MM.1S (cell line): Measurements from ENCODE around the gene OSBPL8.

ENCODE experiments used
- DNase-seq: peaks from one replicate; pipeline ENCODE4 v3.0.0-alpha.2; 2015
- H2AFZ ChIP-seq: fragments of 300-600 bp; sonication (generic); 2 replicates; pipeline ENCODE4 v1.6.0; 2016; ENCODE audit warnings: antibody characterized with exemption, low read length
- H3F3A ChIP-seq: fragments of 300-600 bp; sonication (generic); 2 replicates; pipeline ENCODE4 v1.6.1; 2016; ENCODE audit warnings: mild to moderate bottlenecking, antibody characterized with exemption, low read length, moderate library complexity, mixed read lengths; ENCODE audit not compliant: insufficient read depth
- H3K27ac ChIP-seq: fragments of 300-600 bp; sonication (generic); 2 replicates; pipeline ENCODE4 v1.5.1; 2016; ENCODE audit warnings: mild to moderate bottlenecking, low read length
- H3K27me3 ChIP-seq: fragments of 300-600 bp; sonication (generic); replicated peaks from 2 replicates; pipeline ENCODE4 v1.6.0; 2016; ENCODE audit warnings: low read length; ENCODE audit not compliant: insufficient read depth
- H3K36me3 ChIP-seq: fragments of 300-600 bp; sonication (generic); replicated peaks from 2 replicates; pipeline ENCODE4 v1.6.1; 2016; ENCODE audit warnings: mild to moderate bottlenecking, low read length, mixed read lengths; ENCODE audit not compliant: insufficient read depth
- H3K4me1 ChIP-seq: fragments of 300-600 bp; sonication (generic); 2 replicates; pipeline ENCODE4 v1.6.1; 2016; ENCODE audit warnings: low read length, mixed read lengths
- H3K4me2 ChIP-seq: fragments of 300-600 bp; sonication (generic); 2 replicates; pipeline ENCODE4 v1.6.0; 2016; ENCODE audit warnings: low read depth, low read length
- H3K4me3 ChIP-seq: fragments of 300-600 bp; sonication (generic); 2 replicates; pipeline ENCODE4 v1.5.1; 2016; ENCODE audit warnings: low read length, mixed read lengths
- H3K79me2 ChIP-seq: fragments of 300-600 bp; sonication (generic); 2 replicates; pipeline ENCODE4 v1.6.1; 2016; ENCODE audit warnings: mixed run types, low read length, mixed read lengths
- H3K9ac ChIP-seq: fragments of 300-600 bp; sonication (generic); 2 replicates; pipeline ENCODE4 v1.6.1; 2016; ENCODE audit warnings: low read length, mixed read lengths
- H3K9me2 ChIP-seq: fragments of 300-600 bp; sonication (generic); replicated peaks from 2 replicates; pipeline ENCODE4 v1.6.1; 2016; ENCODE audit warnings: mild to moderate bottlenecking, low read length, mixed read lengths; ENCODE audit not compliant: insufficient read depth
- H3K9me3 ChIP-seq: fragments of 300-600 bp; sonication (generic); replicated peaks from 2 replicates; pipeline ENCODE4 v1.6.1; 2016; ENCODE audit warnings: mild to moderate bottlenecking, low read length, mixed read lengths; ENCODE audit not compliant: insufficient read depth
- H4K20me1 ChIP-seq: fragments of 300-600 bp; sonication (generic); 2 replicates; pipeline ENCODE4 v1.6.1; 2016; ENCODE audit warnings: mild to moderate bottlenecking, low read length, moderate library complexity, mixed read lengths; ENCODE audit not compliant: insufficient read depth
- CTCF ChIP-seq: fragments of 300-600 bp; sonication (generic); IDR thresholded peaks from 2 replicates; pipeline ENCODE4 v1.5.1; 2016; ENCODE audit warnings: antibody characterized with exemption, low read length, mixed read lengths
- EZH2 ChIP-seq: fragments of 300-600 bp; sonication (generic); optimal IDR thresholded peaks from 2 replicates; pipeline ENCODE3; 2017; ENCODE audit warnings: low read depth, mild to moderate bottlenecking, antibody characterized with exemption, low read length, mixed read lengths
- EZH2phosphoT487 ChIP-seq: fragments of 300-600 bp; sonication (generic); IDR thresholded peaks from 2 replicates; pipeline ENCODE4 v1.6.1; 2018; ENCODE audit warnings: antibody characterized with exemption, low read length

The OSBPL8 gene

GRCh38 chr12:76552343-76552938 is 7.1 kb downstream of the OSBPL8 start:
- Histone ChIP-seq H3K79me2 (peaks cover 98% of the 10 kb centered on the region), H3K4me3 (no peak overlapping the region), H3K4me2 (no peak overlapping the region)

GRCh38 chr12:76551482-76551888 is 8.1 kb downstream of the OSBPL8 start:
- no peaks in the 10 kb centered on the region for H3K9me2 ChIP-seq
- no peaks in the 10 kb centered on the region for H3K36me3 ChIP-seq
- no peaks in the 10 kb centered on the region for H3K27me3 ChIP-seq
- H3K9ac ChIP-seq = no peak overlapping the region
- no peak overlapping the region for H3K4me2 ChIP-seq
- no peak overlapping the region for H2AFZ ChIP-seq
- no peaks in the 10 kb centered on the region for H3K9me3 ChIP-seq
- H3K4me1 ChIP-seq = no peaks in the 10 kb centered on the region
- no peak for DNase-seq
- no peak overlapping the region for H3K4me3 ChIP-seq
- no peaks in the 10 kb centered on the region; the same call in 1 of the 2 replicates for H4K20me1 ChIP-seq
- no peaks in the 10 kb centered on the region for H3F3A ChIP-seq
- peaks cover 98% of the 10 kb centered on the region for H3K79me2 ChIP-seq
- no peak overlapping the region for H3K27ac ChIP-seq
- TF ChIP-seq EZH2phosphoT487 = no peak

More at GRCh38 chr12:76552343-76552938, 7.1 kb downstream of the OSBPL8 start:
- no peaks in the 10 kb centered on the region for H3K9me2 ChIP-seq
- H3K27ac ChIP-seq = no peak overlapping the region
- no peaks in the 10 kb centered on the region; the same call in 1 of the 2 replicates for H4K20me1 ChIP-seq
- no peaks in the 10 kb centered on the region for H3K36me3 ChIP-seq
- no peak for DNase-seq
- no peaks in the 10 kb centered on the region for H3K9me3 ChIP-seq
- no peak overlapping the region for H2AFZ ChIP-seq
- H3K4me1 ChIP-seq = no peaks in the 10 kb centered on the region
- no peaks in the 10 kb centered on the region for H3F3A ChIP-seq
- no peak overlapping the region for H3K9ac ChIP-seq
- H3K27me3 ChIP-seq = no peaks in the 10 kb centered on the region
- TF ChIP-seq EZH2phosphoT487 (no peak), EZH2 (no peak), CTCF (no peak)

GRCh38 chr12:76549131-76549530 is 10.4 kb downstream of the OSBPL8 start:
- Histone ChIP-seq H3F3A (no peaks in the 10 kb centered on the region), H3K27ac (no peak overlapping the region), H3K4me3 (no peak overlapping the region), H3K79me2 (peaks cover 98% of the 10 kb centered on the region), H3K4me1 (no peaks in the 10 kb centered on the region), H3K9ac (no peak overlapping the region), H3K9me3 (no peaks in the 10 kb centered on the region), H2AFZ (no peak overlapping the region), H3K36me3 (no peaks in the 10 kb centered on the region), H3K4me2 (no peak overlapping the region), H3K27me3 (no peaks in the 10 kb centered on the region), H4K20me1 (no peaks in the 10 kb centered on the region; the same call in 1 of the 2 replicates), H3K9me2 (no peaks in the 10 kb centered on the region)
- no peak for TF ChIP-seq CTCF
- no peak for TF ChIP-seq EZH2
- DNase-seq = no peak

GRCh38 chr12:76548222-76548837 is 11.2 kb downstream of the OSBPL8 start:
- Histone ChIP-seq H3K4me1 (no peaks in the 10 kb centered on the region), H3K36me3 (no peaks in the 10 kb centered on the region), H4K20me1 (no peaks in the 10 kb centered on the region; the same call in 1 of the 2 replicates), H3K4me3 (no peak overlapping the region), H3F3A (no peaks in the 10 kb centered on the region), H3K4me2 (no peak overlapping the region), H3K79me2 (peaks cover 98% of the 10 kb centered on the region), H3K9me2 (no peaks in the 10 kb centered on the region), H3K9ac (no peak overlapping the region), H3K27ac (no peak overlapping the region), H3K27me3 (no peaks in the 10 kb centered on the region), H2AFZ (no peak overlapping the region), H3K9me3 (no peaks in the 10 kb centered on the region)
- no peak for DNase-seq
- TF ChIP-seq CTCF = no peak
- TF ChIP-seq EZH2 = no peak
- TF ChIP-seq EZH2phosphoT487 = no peak
